Measurements from ENCODE around the gene NRG3. TPM values are rescaled to one million over a fixed set of nuclear protein-coding genes. Genes with fewer than 3 reads are reported as not detected.

Gene NRG3
- total RNA-seq, 4 donors from 2014 or later = 0.32 to 1.4 TPM; not detected in 2

DNA sequence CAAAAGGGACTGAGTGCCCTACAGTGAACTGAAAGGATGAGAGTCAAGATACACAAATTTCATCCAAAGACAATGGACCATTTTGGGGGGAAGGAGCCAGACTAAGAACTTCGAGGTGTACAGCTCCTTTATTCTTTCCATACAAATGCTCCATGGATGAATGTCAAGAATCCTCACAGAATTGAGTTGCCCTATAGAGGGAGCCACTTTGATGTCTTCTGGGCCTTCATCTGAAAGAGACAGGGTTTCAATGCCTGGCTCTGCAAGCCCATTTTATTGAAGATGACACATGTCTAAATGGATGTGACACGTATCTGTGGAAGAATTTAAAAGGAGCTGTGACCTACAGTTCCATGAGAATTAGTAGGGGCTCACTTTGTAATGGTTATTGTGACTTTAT is 32.0 kb upstream of the NRG3 start:
- Histone ChIP-seq H3K27me3 (no peaks in the 10 kb centered on the region), H3K4me1 (no peaks in the 10 kb centered on the region), H3K27ac (no peak overlapping the region), H3K4me3 (no peak overlapping the region), H3K36me3 (no peaks in the 10 kb centered on the region), H3K9me3 (no peaks in the 10 kb centered on the region)
- in situ Hi-C loops (cut with MboI; ENCODE audit: low pct_ligation_motif_present in 1 of 4, low pct_unique_long_range_greater_than_20kb in 1 of 4, low sequenced_read_pairs in 3 of 4) = no loop called here
- intact Hi-C loops (cut with DNase I; ENCODE audit: low total_unique reads) = no loop called here
- no peak for DNase-seq
- 14 to 63% methylated on average over 1 to 2 of the region's 2 CpGs for WGBS, 2 donors (ENCODE audit: low coverage in 1 of 2)
- TF ChIP-seq POLR2A (IDR thresholded peaks at IDR 0.05) (no peak), EP300 (IDR thresholded peaks at IDR 0.05; ENCODE audit: low read depth) (no peak), POLR2AphosphoS5 (IDR thresholded peaks at IDR 0.05) (no peak)
- TF ChIP-seq, protein P1, sequence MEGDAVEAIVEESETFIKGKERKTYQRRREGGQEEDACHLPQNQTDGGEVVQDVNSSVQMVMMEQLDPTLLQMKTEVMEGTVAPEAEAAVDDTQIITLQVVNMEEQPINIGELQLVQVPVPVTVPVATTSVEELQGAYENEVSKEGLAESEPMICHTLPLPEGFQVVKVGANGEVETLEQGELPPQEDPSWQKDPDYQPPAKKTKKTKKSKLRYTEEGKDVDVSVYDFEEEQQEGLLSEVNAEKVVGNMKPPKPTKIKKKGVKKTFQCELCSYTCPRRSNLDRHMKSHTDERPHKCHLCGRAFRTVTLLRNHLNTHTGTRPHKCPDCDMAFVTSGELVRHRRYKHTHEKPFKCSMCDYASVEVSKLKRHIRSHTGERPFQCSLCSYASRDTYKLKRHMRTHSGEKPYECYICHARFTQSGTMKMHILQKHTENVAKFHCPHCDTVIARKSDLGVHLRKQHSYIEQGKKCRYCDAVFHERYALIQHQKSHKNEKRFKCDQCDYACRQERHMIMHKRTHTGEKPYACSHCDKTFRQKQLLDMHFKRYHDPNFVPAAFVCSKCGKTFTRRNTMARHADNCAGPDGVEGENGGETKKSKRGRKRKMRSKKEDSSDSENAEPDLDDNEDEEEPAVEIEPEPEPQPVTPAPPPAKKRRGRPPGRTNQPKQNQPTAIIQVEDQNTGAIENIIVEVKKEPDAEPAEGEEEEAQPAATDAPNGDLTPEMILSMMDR (IDR thresholded peaks at IDR 0.05) = no peak

DNA sequence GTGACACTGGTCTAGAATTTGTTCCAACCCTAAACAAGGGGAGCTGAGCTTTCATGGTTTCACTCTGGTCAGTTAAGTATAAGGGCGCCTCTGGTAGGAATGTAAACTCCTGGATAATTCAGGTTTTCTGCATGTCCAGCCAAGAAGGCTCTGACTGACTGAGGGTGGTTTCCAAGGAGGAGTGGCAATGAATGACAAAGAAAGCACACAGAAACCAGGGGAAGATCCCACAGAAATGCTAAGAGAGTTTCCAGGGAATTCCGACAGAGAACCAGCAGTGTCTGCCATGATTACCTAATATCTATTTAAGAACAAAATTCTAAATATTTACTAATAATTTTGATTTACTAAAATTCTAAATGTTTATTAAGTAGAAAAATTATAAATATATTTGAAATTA is 27.3 kb upstream of the NRG3 start:
- intact Hi-C loops (cut with DNase I; ENCODE audit: low total_unique reads) = no loop called here
- H3K9me3 ChIP-seq = no peaks in the 10 kb centered on the region
- WGBS, 2 donors (ENCODE audit: low coverage in 1 of 2) = 68 to 71% methylated on average over 2 of the region's 2 CpGs

DNA sequence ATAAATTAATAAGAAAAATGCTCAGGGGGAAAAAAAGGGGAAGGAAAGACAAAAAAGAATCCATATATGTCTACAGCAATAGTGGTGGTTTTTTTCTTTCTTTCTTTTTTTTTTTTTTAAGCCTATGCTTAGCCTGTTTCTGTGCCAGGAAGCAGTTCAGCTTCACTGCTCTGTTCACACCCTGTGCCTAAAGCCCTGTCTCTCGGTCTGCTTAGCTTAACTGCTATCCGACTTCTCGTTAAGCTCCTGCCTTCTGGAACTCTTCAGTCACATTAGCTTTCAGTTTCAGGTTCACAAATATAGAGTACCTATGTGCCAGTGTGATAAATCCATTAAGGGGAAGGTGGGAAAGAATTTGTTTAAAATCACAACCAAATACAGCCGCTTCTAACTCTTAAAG is 26.5 kb upstream of the NRG3 start:
- H3K27me3 ChIP-seq = no peaks in the 10 kb centered on the region
- H3K36me3 ChIP-seq = no peaks in the 10 kb centered on the region
- intact Hi-C loops (cut with DNase I; ENCODE audit: low total_unique reads) (no loop called here), in situ Hi-C loops (cut with MboI; ENCODE audit: low pct_ligation_motif_present in 1 of 4, low pct_unique_long_range_greater_than_20kb in 1 of 4, low sequenced_read_pairs in 3 of 4) (no loop called here)
- TF ChIP-seq POLR2A (IDR thresholded peaks at IDR 0.05) = no peak
- TF ChIP-seq, protein P1 (IDR thresholded peaks at IDR 0.05) = no peak
- no peak for TF ChIP-seq POLR2AphosphoS5 (IDR thresholded peaks at IDR 0.05)
- no peak for TF ChIP-seq EP300 (IDR thresholded peaks at IDR 0.05; ENCODE audit: low read depth)
- no peak for DNase-seq
- no peak overlapping the region for H3K27ac ChIP-seq
- H3K4me1 ChIP-seq = no peaks in the 10 kb centered on the region
- 26 to 27% methylated on average over 4 of the region's 4 CpGs for WGBS, 2 donors (ENCODE audit: low coverage in 1 of 2)
- no peak overlapping the region for H3K4me3 ChIP-seq
- H3K9me3 ChIP-seq = no peaks in the 10 kb centered on the region

More for the DNA sequence above, 27.3 kb upstream of the NRG3 start:
- Histone ChIP-seq H3K36me3 (no peaks in the 10 kb centered on the region), H3K4me1 (no peaks in the 10 kb centered on the region), H3K4me3 (no peak overlapping the region), H3K27me3 (no peaks in the 10 kb centered on the region), H3K27ac (no peak overlapping the region)
- TF ChIP-seq POLR2AphosphoS5 (IDR thresholded peaks at IDR 0.05) (no peak), POLR2A (IDR thresholded peaks at IDR 0.05) (no peak), EP300 (IDR thresholded peaks at IDR 0.05; ENCODE audit: low read depth) (no peak)
- TF ChIP-seq, protein P1 (IDR thresholded peaks at IDR 0.05) = no peak
- no peak for DNase-seq
- in situ Hi-C loops (cut with MboI; ENCODE audit: low pct_ligation_motif_present in 1 of 4, low pct_unique_long_range_greater_than_20kb in 1 of 4, low sequenced_read_pairs in 3 of 4) = no loop called here

DNA sequence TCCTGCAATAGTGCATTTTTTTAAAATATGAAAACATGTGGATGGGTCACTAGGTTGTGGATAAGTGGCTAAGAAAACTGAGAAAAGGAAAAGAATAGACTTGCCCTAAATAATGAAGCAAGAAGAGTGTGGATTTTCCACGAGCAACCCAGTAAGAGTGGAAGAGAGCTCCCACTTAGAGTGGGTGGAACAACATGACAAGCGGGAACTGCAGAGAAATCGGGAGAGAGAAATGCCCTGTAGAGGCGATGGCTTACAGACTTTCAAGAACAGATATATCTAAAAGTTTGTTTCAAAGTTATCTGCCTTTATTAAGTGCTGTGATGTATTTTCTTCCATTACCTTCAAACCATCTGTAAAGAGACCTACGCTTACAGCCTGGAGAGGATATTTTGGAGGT is 26.1 kb upstream of the NRG3 start:
- no peaks in the 10 kb centered on the region for H3K9me3 ChIP-seq
- no peak overlapping the region for H3K4me3 ChIP-seq
- no peaks in the 10 kb centered on the region for H3K27me3 ChIP-seq
- H3K4me1 ChIP-seq = no peaks in the 10 kb centered on the region
- DNase-seq = no peak
- H3K36me3 ChIP-seq = no peaks in the 10 kb centered on the region
- in situ Hi-C loops (cut with MboI; ENCODE audit: low pct_ligation_motif_present in 1 of 4, low pct_unique_long_range_greater_than_20kb in 1 of 4, low sequenced_read_pairs in 3 of 4) = no loop called here
- TF ChIP-seq POLR2AphosphoS5 (IDR thresholded peaks at IDR 0.05) (no peak), POLR2A (IDR thresholded peaks at IDR 0.05) (no peak), EP300 (IDR thresholded peaks at IDR 0.05; ENCODE audit: low read depth) (no peak)
- TF ChIP-seq, protein P1 (IDR thresholded peaks at IDR 0.05) = no peak
- intact Hi-C loops (cut with DNase I; ENCODE audit: low total_unique reads) = no loop called here
- H3K27ac ChIP-seq = no peak overlapping the region
- 65 to 82% methylated on average over 4 to 5 of the region's 5 CpGs for WGBS, 2 donors (ENCODE audit: low coverage in 1 of 2)

All from transverse colon (tissue), 4 donors.